Suprapubic skin (tissue), 4 donors: ENCODE measurements around the gene RTCB.

Experiments used
- EP300 ChIP-seq: sonication (generic); formaldehyde crosslinking; IDR thresholded peaks from one replicate; pipeline ENCODE4 v1.6.1; 2017; ENCODE audit warnings: antibody characterized with exemption
- POLR2AphosphoS5 ChIP-seq, 3 donors: sonication (generic); formaldehyde crosslinking; IDR thresholded peaks; one replicate each; pipeline ENCODE4 v1.6.1; 2017; ENCODE audit warnings: antibody characterized with exemption in 3 of 3

GRCh38 chr22:32341122-32341740, 70.8 kb downstream of the RTCB start:
- no peak for TF ChIP-seq EP300
- no peak for TF ChIP-seq POLR2AphosphoS5 (IDR thresholded peaks at IDR 0.05)
